Effector CD4-positive, alpha-beta T cell (primary cell): Measurements from ENCODE around the gene VAMP2.
A peak's percentile ranks its signal among the peaks of the same experiment; 100 is the strongest.

Experiments used
- DNase-seq: peaks from one replicate; pipeline ENCODE4 v3.0.0-alpha.2; 2020

VAMP2 gene

DNA sequence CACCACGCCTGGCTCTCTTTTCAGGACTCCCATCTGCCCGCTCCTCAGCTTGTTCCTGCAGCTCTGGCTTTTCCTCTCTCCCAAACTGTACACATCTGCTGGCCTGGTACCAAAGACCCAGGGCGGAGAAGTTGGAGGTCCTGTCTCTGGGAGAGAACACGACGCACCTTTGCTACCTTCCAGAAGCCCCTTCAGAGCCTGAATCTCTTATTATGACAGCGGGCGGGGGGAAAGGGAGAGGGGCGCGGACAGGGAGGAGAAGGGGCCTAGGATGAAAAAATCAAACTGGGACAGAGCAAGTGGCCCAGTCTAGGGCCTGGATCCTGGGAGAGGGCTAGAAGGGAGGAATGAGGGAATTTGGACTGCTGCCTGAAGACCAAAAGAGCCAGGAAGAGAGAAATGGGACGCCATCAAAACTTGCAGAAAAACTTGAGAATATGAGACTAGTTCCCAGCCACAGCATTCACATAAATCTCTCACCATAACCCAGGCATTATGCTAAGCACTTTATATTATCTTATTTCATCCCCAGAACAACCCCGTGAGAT lies 8.1 kb downstream of the VAMP2 start:
- DNase-seq: no peak

DNA sequence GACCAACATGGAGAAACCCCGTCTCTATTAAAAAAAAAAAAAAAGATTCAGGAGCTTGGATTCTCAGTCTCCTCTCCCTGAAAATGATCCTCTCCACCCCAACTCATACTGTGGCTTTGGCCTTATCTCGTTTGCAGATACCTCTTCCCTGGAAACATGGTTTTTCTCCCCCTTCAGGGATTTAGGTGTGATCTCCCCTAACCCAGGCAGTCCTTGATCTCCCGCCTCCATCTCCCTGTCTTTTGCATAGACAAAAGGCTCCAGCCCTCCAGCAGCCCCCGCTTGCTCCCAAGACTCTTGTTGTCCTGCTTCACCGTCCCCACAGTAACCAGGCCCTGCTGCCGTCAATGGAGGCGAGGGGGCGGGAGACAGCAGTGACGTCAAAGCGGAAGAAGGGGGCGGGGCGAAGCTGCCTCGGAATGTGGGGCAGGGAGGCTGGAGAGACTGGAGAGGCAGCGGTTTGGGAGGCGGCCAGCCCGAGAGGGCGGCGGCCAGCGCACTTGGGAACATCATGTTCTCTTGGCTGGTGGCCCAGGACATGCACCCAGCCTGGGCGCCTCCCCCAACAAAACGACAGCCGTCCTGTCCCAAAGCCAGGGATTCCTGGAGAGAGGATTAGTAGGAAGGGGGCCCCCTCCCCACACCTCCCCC lies 8.7 kb downstream of the VAMP2 start:
- DNase-seq: peak; percentile 89

DNA sequence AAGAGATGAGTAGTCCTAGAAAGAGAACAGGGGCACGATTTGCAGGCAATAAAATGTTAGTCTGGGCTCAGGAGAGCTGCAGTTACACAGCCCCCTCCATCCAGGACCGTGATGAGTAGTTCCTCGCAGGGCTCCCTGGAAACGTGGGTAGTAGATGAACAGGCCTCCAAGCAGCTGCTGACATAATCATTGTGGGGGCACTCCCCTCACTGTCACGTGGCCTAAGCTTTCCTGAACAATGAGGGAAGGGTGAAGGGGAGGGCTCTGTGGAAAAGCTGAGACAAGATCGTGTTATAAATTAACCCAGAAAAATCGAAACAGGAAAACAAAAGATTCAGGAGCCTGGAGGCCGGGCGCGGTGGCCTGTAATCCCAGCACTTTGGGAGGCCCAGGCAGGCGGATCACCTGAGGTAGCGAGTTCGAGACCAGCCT lies 9.2 kb downstream of the VAMP2 start:
- DNase-seq: peak; percentile 30

DNA sequence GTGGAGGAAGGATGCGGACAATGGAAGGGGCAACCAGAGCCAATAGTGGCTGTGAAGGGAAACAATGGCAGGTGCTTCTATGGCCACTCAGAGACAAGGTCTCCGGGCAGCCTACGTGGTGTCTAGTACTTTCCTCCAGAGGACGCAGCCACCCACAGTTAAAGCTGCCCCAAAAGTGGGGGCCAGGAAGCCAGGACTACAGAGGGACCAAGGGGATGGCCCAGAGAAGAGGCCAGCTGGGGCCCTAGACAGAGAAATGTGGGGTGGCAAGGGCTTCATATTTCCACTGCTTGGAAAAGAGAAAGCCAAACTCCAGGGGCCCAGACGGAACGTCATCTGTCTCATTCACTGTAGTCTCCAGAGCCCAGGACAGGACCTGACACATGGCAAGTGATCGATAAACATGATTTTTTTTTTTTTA lies 9.7 kb downstream of the VAMP2 start:
- peak; percentile 3 for DNase-seq

DNA sequence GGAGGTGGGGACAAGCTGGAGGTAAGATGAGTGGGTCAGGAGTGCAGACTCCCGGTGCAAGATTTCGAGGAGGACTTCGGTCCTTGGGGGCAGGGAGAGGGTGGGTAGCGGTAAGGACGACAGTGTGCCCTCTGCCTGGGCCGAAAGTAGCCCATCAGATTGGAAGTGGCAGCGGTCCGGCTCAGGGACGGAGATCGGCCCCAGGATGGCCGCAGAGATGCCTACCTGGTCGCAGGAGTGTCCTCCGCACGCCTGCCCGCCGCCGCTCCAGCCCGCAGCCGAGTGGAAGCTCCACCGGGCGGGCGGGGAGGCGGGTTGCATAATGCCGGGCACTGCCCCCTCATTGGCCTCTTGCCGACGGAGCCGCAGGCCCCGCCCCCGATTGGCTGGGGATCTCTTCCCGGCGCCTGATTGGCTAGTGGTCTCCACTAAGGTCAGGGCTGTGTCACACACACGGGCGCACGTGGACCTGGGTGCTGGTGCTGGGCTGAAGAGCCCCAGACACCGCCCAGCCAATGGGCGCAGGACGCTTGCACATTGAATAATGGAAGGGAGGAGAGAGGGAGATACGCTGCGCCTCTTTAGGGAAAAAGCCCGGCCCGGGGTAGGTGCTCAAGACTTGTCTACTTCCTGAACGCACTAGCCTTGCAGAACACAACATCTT lies 10.5 kb downstream of the VAMP2 start, which contains the start of gene PER1:
Gene PER1, minus strand, starts transcription at position 293 of the 664 bp plus-strand sequence. CDS start 1,698 bp downstream, outside the sequence.
- peak; percentile 80 for DNase-seq

DNA sequence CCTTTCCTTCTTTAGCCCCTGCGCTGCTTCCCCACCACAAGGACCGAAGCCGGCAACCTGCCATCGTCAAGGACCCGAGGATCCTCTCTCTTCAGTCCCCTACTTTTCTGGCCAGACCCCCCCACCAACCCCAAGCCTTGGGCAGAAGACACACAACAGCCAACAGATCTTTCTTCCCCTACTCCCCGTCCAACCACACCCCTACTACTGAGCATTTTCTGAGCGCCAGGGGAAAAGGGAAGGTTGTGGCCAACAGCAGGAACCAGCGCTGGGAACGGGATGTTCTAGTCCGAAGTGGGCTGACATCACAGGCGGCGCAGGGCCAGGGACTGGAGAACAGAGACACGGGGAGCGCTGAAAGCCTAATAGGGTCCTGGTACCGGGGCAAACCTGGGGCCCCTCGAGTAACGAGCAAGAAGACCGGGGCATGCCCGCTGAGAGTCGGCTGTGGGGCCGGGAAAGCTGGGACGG lies 11.1 kb downstream of the VAMP2 start:
- peak; percentile 38 for DNase-seq

DNA sequence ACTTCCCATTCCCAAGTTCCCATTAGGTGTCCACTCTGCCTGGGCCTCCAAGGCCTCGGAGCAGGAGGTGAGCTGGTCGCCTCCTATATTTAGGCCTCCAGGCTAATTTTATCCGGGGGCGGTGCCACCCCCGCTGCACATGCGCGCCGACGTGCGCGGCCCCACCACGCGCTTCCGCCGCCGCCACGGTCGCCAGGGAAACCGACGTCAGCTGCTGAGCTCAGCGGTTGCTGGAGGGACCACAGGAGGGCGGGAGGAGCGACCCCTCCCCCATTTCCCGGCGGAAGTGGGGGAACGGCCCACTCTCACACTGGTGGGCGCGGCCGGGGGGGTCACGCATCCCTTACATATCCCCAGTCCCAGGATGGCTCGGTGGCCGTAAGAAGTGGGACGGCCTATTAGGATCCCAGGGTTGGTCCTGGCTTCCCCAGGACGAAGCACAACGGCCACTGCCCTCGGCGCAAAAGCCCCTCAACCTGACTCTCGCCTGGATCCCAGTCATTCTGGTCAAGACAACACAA lies 11.6 kb downstream of the VAMP2 start:
- DNase-seq: peak; percentile 88

DNA sequence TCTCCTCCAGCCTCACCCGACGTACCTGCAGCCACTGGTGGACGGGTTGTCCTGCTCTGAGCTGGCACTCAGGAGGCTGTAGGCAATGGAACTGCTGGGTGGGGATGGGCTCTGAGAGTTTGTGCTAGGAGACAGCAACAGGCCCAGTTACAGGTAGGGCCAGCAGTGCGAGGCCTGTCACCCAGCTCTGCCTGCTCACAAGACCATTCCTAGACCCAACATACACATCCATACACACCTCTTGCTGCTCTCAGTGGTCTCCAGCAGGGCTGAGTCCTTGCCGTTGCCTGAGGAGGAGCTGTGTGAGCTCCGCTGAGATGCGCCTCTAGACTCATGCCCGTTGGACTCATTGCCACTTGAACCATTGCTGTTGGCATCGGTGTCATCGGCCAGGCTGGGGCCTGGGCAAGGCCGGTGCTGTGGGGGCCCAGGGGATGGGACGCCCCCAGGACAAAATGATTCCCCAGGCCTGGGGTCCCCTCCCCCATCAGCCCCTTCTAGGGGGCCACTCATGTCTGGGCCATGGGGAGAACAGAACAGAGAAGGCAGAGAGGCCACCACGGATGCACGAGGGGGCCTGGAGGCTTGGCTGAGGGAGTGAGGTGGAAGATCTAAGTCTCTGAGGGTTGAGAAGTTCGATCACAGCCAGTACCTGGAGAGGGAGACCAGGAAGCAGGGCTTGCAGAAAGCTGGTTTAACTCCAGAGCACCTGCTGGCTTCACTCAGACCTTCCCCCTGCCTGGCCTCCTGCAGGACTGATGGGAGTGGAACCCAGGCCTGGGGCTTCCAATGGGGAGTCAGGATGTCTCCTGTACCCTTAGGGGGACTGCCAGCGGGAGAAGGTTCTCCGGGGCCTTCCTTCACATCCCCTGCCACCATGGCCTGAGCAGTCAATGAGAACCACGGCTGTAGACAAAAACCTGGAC lies 12.3 kb downstream of the VAMP2 start:
- peak; percentile 6 for DNase-seq

DNA sequence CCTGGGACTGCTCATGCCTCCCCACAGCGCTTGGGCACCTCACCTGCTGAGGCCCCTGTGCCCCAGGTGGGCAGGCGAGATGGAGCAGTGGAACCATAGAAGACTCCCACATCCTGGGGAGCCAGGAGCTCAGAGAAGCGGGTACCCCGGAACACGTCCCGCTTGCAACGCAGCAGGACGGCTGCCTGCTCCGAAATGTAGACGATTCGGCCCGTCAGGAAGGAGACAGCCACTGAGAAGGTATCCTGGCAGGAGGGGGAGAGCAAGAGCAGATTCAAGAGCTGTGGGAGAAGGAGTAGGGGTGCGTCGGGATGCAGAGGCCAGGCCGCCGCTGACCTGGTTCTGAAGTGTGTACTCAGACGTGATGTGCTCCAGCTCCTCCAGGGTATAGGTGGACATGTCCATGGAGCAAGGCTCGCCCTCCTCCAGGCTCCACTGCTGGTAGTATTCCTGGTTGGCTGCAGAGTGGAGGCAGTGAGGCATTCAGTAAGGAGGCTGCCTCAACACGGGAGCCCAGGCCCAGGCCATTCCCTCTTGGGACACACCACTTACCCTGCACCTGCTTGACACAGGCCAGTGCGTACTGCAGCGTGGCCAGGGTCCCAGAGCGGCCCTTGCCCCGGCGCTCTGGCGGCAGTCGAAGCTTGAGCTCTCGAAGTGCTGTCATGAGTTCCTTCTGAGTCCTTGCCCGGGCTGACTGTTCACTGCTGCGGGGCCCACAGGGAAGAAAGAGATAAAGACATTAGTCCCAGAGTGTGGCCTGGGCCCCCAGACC lies 13.1 kb downstream of the VAMP2 start:
- peak; percentile 4 for DNase-seq

DNA sequence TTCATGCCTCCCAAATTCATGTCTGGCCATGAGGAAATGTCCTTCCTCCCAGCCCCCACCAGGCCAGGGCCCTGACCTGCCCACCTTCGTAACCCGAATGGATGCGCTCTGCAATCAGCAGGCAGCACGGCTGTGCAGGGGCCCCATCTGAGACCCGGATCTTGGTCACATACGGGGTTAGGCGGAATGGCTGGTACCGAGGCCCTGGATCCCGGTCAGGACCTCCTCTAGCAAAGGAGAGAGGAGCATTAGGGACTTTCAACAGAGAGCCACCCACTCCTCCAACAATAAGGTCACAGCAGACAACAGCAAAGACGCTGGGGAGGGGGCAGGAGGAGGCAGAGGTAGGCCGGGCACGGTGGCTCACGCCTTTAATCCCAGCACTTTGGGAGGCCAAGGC lies 14.2 kb downstream of the VAMP2 start:
- no peak for DNase-seq

DNA sequence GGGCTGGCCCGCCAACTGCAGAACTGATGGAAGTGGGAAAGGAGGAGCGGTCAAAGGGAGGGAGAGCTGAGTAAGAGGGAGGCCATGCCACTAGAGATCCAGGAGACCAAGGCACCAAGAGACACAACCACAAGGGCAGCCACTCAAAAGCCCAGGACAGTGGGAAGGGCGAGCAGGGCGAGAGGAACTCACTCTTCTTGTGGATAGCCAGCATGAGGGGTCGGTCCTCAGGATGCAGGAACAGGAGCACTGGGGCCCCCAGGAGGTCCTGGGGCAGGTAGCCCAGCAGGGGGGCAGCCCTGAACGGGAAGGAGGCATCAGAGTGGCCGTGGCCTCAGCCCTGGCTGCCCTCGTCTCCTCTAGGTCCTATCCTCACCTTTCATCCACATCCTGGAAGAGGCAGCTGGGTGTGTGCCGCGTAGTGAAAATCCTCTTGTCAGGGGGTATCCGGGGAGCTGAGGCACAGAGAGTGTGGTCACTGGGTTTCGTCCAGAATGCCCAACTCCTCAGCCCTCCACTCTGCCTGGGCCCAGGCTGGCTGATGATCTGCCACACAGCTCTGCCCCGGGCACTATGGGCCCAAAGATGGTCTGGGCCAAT lies 14.8 kb downstream of the VAMP2 start:
- DNase-seq: no peak

DNA sequence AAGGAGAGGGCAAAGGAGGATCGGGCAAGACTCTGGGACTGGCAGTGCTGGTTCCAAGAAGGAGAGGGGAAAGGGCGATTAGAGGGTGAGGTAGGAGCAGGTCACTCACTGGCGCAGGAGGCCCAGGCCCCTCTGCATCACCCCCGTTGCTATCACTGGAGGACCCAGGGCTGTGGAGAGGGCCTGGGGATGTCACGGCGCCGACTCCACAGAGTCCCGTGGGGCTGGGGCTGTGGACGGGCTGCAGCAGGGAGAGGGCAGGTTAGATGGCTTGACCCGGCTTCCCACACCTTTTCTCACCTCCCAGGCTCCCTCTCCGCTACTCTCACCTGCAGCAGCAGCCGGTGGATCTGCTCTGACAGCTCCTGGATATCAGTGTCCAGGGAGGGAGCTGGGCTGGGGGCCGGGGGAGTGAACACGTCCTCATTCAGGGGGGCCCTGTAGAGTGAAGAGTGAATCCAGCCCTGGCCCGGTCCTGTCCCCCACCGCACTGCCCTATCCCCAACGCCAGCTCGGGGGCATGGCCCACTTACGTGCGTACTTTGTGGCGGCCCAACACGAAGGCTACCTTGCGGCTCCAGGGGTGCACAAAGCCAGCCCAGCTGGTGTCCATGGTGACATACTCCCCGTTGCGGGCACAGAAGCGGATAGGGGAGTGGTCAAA lies 15.5 kb downstream of the VAMP2 start:
- DNase-seq: no peak

DNA sequence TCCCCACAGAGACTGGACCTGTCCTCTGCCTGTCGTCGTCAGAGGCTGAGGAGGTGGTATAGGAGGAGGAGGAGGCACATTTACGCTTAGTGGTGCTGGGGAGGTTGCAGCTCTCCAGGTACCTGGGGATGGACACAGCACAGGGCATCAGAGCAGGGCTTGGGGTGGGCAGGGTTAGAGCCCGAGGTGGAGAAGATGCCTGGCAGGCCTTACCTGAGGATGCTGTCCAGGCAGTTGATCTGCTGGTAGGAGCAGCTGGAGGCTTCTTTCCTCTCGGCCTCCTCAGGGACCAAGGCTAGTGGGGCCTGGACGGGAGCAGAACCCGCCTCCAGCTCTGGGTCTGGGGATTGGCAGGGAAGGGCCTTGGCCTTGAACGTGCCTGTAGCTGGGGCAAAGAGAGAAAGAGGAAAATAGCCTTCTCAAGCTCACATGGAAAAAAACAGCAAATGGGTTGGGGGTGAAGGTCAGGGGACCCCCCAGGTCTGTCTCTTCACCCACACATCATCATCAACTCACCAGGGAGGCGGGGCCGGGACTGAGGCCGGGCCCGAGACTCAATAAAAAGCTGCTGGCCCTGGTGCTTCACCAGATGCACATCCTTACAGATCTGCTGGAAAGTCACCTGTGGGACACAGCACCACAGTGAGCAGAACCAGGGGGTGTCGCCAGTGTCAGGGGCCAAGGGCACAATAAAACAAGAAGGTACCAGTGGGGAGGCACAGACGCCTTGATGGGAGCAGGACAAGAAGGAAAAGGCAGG lies 16.2 kb downstream of the VAMP2 start:
- DNase-seq: no peak

DNA sequence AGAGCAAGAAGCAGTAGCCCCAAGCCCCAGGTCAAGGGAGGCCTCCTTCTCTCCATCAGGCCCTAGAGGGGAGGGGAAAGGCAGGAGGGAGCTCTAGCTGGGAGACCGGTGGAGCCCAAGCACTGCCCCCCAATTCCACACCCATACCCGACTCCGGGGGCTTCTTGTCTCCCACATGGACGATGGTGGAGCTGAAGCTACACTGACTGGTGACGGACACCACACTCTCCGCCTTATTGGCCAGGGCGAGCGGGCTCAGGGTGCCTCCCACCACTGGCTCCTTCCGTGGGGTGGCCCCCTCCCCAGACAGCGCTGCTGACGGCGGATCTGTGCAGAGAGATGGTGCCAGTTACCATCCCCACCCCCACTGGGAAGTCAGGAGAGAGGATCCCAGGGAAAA lies 16.9 kb downstream of the VAMP2 start:
- DNase-seq: no peak

DNA sequence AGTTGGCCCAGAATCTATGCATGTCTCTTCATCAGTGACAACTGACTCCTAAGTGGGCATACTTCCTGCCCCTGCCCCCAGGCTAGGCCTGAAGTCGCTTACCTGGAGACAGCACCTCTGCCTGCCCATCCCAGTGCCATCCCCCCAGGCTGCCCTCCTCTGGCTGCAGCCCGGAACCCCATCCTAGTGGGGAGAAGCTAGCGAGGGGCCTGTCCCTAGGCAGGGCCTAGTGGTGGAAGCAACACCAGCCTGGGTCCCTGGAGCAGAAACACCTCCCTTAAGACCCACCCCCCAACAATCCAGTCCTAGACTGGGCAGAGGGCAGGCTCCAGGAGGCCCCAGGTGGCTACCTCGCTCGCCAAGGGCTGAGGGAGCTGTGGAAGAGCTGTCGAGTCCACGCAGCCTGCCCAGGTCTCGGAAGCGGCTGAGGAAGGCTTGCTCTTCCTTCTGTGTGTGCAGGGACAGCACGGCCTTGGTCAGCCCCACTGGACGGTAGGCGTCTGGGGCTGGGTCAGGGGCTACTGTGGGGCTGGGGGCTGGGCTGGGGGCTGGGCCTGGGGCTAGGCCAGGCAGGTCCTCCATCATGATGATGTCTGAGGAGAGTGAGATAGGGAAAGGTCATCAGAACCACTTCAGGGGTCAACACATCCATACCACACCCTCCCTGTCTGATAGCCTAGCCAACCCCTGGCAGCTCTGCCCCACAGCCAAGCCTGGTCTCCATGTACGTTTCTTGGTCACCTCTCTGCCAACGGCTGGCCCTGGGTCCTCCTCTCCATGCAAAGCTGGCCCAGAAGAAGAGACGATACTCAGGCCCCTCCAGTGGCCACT lies 18.1 kb downstream of the VAMP2 start:
- no peak for DNase-seq

DNA sequence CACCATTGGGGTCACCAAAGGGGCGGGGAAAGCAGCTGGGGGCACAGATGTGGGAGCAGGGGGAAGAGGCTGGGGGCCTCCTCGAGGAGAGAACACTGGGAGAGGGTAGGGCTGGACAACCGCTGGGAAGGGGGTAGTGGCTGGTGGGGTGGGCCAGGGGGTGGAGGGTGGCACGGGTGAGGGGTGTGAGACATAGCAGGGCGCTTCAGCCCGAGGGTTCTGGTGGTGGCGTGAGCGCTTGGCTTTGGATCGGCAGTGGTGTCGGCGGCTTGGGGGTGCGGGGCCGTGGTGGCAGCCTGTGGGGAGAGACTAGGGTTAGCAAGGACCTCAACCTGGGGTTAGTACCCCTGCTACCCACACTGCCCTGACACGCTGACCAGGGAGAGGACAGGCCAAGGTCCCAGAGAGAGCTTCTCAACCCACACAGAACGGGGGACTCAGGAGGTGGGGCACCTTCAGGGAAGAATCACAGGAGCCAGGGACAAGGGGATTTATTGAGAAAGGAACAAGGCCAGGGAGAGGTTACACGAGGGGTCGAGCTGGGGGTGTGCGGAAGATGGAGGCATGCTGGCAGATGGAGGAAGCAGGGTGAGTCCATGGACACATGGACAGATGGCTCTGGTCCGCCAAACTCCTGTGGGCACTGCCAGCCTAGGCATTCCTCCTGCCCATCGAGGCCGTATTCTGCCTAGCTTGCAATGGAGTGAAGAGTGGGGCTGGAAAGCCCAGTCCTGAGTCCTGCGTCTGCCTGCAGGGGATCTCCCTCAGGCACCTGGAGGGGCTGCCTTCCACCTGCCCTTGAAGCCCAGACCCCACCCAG lies 19.0 kb downstream of the VAMP2 start:
- DNase-seq: peak; percentile 5

DNA sequence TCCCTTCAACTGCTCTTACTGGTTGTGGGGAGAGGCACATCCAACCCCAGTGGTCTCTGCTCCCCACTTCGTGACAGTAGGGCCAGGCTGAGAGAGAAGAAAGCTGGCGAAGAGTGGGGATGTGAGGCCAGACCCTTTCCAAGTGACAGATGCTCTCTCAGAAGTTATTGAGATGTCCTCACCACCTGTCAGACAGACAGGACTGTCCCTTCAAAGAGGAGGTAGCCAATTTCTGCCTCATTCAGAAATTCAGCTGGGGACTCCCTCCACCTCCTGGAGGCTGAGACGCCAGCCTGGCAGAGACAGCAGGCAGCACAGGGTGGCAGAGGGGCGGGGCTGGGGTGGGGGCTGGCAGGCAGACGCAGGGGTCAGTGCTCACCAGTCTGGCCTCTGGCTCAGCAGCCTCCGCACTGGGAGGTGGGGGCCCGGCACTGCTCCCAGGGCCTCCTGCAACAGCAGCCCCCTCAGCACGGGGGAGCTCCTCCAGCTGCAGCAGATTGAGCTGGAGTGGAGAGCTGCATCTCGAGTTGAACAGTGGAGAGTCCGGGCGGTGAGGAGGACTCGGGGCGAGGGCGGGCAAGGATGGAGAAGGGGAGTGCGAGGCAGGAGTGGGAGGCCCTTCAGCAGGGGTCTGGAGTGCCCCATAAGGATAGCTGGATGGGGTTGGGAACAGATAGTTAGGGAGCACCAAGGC lies 19.7 kb downstream of the VAMP2 start:
- DNase-seq: no peak
